Upper lobe of left lung (tissue), 4 donors: ENCODE data around the gene IL17D.

ENCODE experiments used
- CTCF ChIP-seq, 6 experiments: fragments of 450-650 bp in 4 of 6; fragments of 200-600 bp in 2 of 6; sonication (generic) in 2 of 6; IDR thresholded peaks; one replicate each; pipeline ENCODE4 v1.5.1; 2016 to 2019; ENCODE audit warnings: antibody characterized with exemption in 6 of 6
- EP300 ChIP-seq, 4 donors: sonication (generic); formaldehyde crosslinking; IDR thresholded peaks; one replicate each; pipeline ENCODE4 v1.5.1; 2017; ENCODE audit warnings: antibody characterized with exemption in 4 of 4, control low read depth in 2 of 4
- POLR2A ChIP-seq, 4 donors: fragments of 450-650 bp; IDR thresholded peaks; one replicate each; pipeline ENCODE4 v1.5.1; 2016 to 2017; ENCODE audit warnings: antibody characterized with exemption in 4 of 4, mild to moderate bottlenecking in 2 of 4
- POLR2AphosphoS5 ChIP-seq, 2 donors: sonication (generic); formaldehyde crosslinking; IDR thresholded peaks; one replicate each; pipeline ENCODE4 v1.5.1; 2017; ENCODE audit warnings: antibody characterized with exemption in 2 of 2

- no peak for TF ChIP-seq CTCF (IDR thresholded peaks at IDR 0.05)
- no peak for TF ChIP-seq POLR2A (IDR thresholded peaks at IDR 0.05)
- no peak for TF ChIP-seq POLR2AphosphoS5 (IDR thresholded peaks at IDR 0.05)
- no peak for TF ChIP-seq EP300 (IDR thresholded peaks at IDR 0.05)
Measured at GRCh38 chr13:20769834-20770233, 66.3 kb downstream of the IL17D start.
